SK-N-SH treated with all-trans-retinoic acid at 6 μM for 48 hours (cell line): ENCODE results near the gene GRIK2.

Experiments
- ATAC-seq: fragments of 200-7000 bp; cut with Tn5 transposase; 3 replicates; pipeline ENCODE4 v1.9.1; 2020; ENCODE audit warnings: mild to moderate bottlenecking, moderate library complexity
- ARNTL ChIP-seq: fragments of 450-650 bp; formaldehyde crosslinking; IDR thresholded peaks from 2 replicates; pipeline ENCODE4 v1.5.0; 2020; ENCODE audit warnings: low read depth, mild to moderate bottlenecking, moderate library complexity, borderline replicate concordance
- BACH2 ChIP-seq: fragments of 250-450 bp; sonication (Bioruptor Pico); IDR thresholded peaks from 2 replicates; pipeline ENCODE4 v1.9.0; 2021; ENCODE audit warnings: mild to moderate bottlenecking, borderline replicate concordance
- CSDC2 ChIP-seq: fragments of 250-450 bp; sonication (Bioruptor Pico); IDR thresholded peaks from 2 replicates; pipeline ENCODE4 v1.5.0; 2020; ENCODE audit warnings: mild to moderate bottlenecking, moderate library complexity
- CSRNP3 ChIP-seq: fragments of 250-450 bp; sonication (Bioruptor Pico); IDR thresholded peaks from 2 replicates; pipeline ENCODE4 v1.5.1; 2021; ENCODE audit warnings: mild to moderate bottlenecking, moderate library complexity
- ESRRG ChIP-seq: fragments of 250-450 bp; sonication (Bioruptor Pico); IDR thresholded peaks from 2 replicates; pipeline ENCODE4 v1.6.1; 2021; ENCODE audit warnings: mild to moderate bottlenecking
- ISL1 ChIP-seq: fragments of 250-450 bp; sonication (Bioruptor Pico); IDR thresholded peaks from 2 replicates; pipeline ENCODE4 v2.1.2; 2022; ENCODE audit warnings: mild to moderate bottlenecking, moderate library complexity
- OSR1 ChIP-seq: fragments of 250-450 bp; sonication (Bioruptor Pico); IDR thresholded peaks from 2 replicates; pipeline ENCODE4 v1.8.0; 2022; ENCODE audit warnings: moderate library complexity, mild to moderate bottlenecking, inconsistent platforms
- PATZ1 ChIP-seq: fragments of 250-450 bp; sonication (Bioruptor Pico); IDR thresholded peaks from 2 replicates; pipeline ENCODE4 v1.8.0; 2020; ENCODE audit warnings: mild to moderate bottlenecking, moderate library complexity, borderline replicate concordance
- PPARA ChIP-seq: fragments of 250-450 bp; sonication (Bioruptor Pico); IDR thresholded peaks from 2 replicates; pipeline ENCODE4 v1.5.0; 2020; ENCODE audit warnings: mild to moderate bottlenecking, borderline replicate concordance
- RARB ChIP-seq: fragments of 250-450 bp; sonication (Bioruptor Pico); IDR thresholded peaks from 2 replicates; pipeline ENCODE4 v1.8.0; 2021; ENCODE audit warnings: mild to moderate bottlenecking, moderate library complexity
- SNAI2 ChIP-seq: fragments of 250-450 bp; sonication (Bioruptor Pico); IDR thresholded peaks from 2 replicates; pipeline ENCODE4 v1.5.0; 2020; ENCODE audit warnings: mild to moderate bottlenecking, moderate library complexity
- TCF4 ChIP-seq: fragments of 250-450 bp; sonication (Bioruptor Pico); IDR thresholded peaks from 2 replicates; pipeline ENCODE4 v1.8.0; 2021; ENCODE audit warnings: mild to moderate bottlenecking, moderate library complexity, borderline replicate concordance
- TSHZ2 ChIP-seq: fragments of 250-450 bp; sonication (Bioruptor Pico); IDR thresholded peaks from 2 replicates; pipeline ENCODE4 v1.5.0; 2020; ENCODE audit warnings: mild to moderate bottlenecking, moderate library complexity
- ZC3H10 ChIP-seq: fragments of 250-450 bp; sonication (Bioruptor Pico); IDR thresholded peaks from 2 replicates; pipeline ENCODE4 v1.5.1; 2021; ENCODE audit warnings: mild to moderate bottlenecking, moderate library complexity
- ZFP3 ChIP-seq: fragments of 250-450 bp; sonication (Bioruptor Pico); IDR thresholded peaks from 2 replicates; pipeline ENCODE4 v1.5.0; 2020; ENCODE audit warnings: mild to moderate bottlenecking, moderate library complexity
- ZFP30 ChIP-seq: fragments of 450-650 bp; formaldehyde crosslinking; IDR thresholded peaks from 2 replicates; pipeline ENCODE4 v1.5.0; 2022; ENCODE audit warnings: mild to moderate bottlenecking, moderate library complexity
- ZNF565 ChIP-seq: fragments of 450-650 bp; formaldehyde crosslinking; conservative IDR thresholded peaks from 2 replicates; pipeline ENCODE4 v1.5.0; 2020; ENCODE audit warnings: low read depth, mild to moderate bottlenecking, moderate library complexity
- ZNF70 ChIP-seq: fragments of 450-650 bp; formaldehyde crosslinking; IDR thresholded peaks from 2 replicates; pipeline ENCODE4 v1.5.0; 2020; ENCODE audit warnings: mild to moderate bottlenecking, moderate library complexity
- ZNF8 ChIP-seq: fragments of 450-650 bp; formaldehyde crosslinking; IDR thresholded peaks from 2 replicates; pipeline ENCODE4 v1.5.0; 2020; ENCODE audit warnings: mild to moderate bottlenecking, moderate library complexity

Gene GRIK2

GRCh38 chr6:101433141-101433540 lies 39.6 kb downstream of the GRIK2 start:
- TF ChIP-seq CSRNP3 (CRISPR knock-in tag) (no peak), SNAI2 (CRISPR knock-in tag) (no peak), RARB (CRISPR knock-in tag) (no peak), CSDC2 (no peak), BACH2 (CRISPR knock-in tag) (no peak), PPARA (CRISPR knock-in tag) (no peak), OSR1 (CRISPR knock-in tag) (no peak), ZNF70 (no peak), ZC3H10 (CRISPR knock-in tag) (no peak), ZNF8 (no peak), ARNTL (CRISPR knock-in tag) (no peak), ESRRG (CRISPR knock-in tag) (no peak), ZFP30 (no peak)
- no peak for ATAC-seq

GRCh38 chr6:101434601-101435000 lies 41.1 kb downstream of the GRIK2 start:
- no peak for ATAC-seq

GRCh38 chr6:101435038-101435437 lies 41.5 kb downstream of the GRIK2 start:
- no peak for TF ChIP-seq PPARA (CRISPR knock-in tag)
- TF ChIP-seq SNAI2 (CRISPR knock-in tag): no peak
- no peak for TF ChIP-seq PATZ1 (CRISPR knock-in tag)
- TF ChIP-seq ARNTL (CRISPR knock-in tag): no peak
- TF ChIP-seq ISL1 (CRISPR knock-in tag): no peak
- TF ChIP-seq OSR1 (CRISPR knock-in tag): no peak
- no peak for TF ChIP-seq TCF4
- no peak for TF ChIP-seq ZC3H10 (CRISPR knock-in tag)
- no peak for TF ChIP-seq ZFP30
- TF ChIP-seq ESRRG (CRISPR knock-in tag): no peak
- TF ChIP-seq ZFP3 (CRISPR knock-in tag): no peak
- no peak for TF ChIP-seq RARB (CRISPR knock-in tag)
- no peak for TF ChIP-seq ZNF70
- ATAC-seq: no peak

More at GRCh38 chr6:101434601-101435000, 41.1 kb downstream of the GRIK2 start:
- TF ChIP-seq ARNTL (CRISPR knock-in tag): no peak
- TF ChIP-seq BACH2 (CRISPR knock-in tag): no peak
- no peak for TF ChIP-seq TSHZ2 (CRISPR knock-in tag)
- TF ChIP-seq ZC3H10 (CRISPR knock-in tag): no peak
- no peak for TF ChIP-seq PPARA (CRISPR knock-in tag)
- no peak for TF ChIP-seq RARB (CRISPR knock-in tag)
- no peak for TF ChIP-seq CSRNP3 (CRISPR knock-in tag)
- no peak for TF ChIP-seq ZFP30
- no peak for TF ChIP-seq OSR1 (CRISPR knock-in tag)
- TF ChIP-seq ISL1 (CRISPR knock-in tag): no peak
- TF ChIP-seq ZFP3 (CRISPR knock-in tag): no peak

- no peak for TF ChIP-seq ISL1 (CRISPR knock-in tag)
- no peak for TF ChIP-seq TSHZ2 (CRISPR knock-in tag)
- TF ChIP-seq ARNTL (CRISPR knock-in tag): no peak
- no peak for TF ChIP-seq RARB (CRISPR knock-in tag)
- no peak for TF ChIP-seq TCF4
- no peak for TF ChIP-seq ZNF565 (CRISPR knock-in tag)
- TF ChIP-seq ZC3H10 (CRISPR knock-in tag): no peak
- TF ChIP-seq ZFP30: no peak
- TF ChIP-seq OSR1 (CRISPR knock-in tag): no peak
- TF ChIP-seq BACH2 (CRISPR knock-in tag): no peak
- no peak for TF ChIP-seq CSRNP3 (CRISPR knock-in tag)
- TF ChIP-seq SNAI2 (CRISPR knock-in tag): no peak
- ATAC-seq: no peak
These were observed 46.3 kb downstream of the GRIK2 start for GRCh38 chr6:101439790-101440189.
